Liver (tissue), 9 donors: ENCODE measurements around the gene NUP107. TPM values are rescaled to one million over a fixed set of nuclear protein-coding genes. Genes with fewer than 3 reads are reported as not detected.

Experiments
- DNase-seq: peaks from one replicate; pipeline ENCODE4 v3.0.0-alpha.2; 2017; ENCODE audit warnings: low spot score
- H3K27ac ChIP-seq, 2 donors: one replicate each; pipeline ENCODE4 v1.7.0; 2013; ENCODE audit warnings: inconsistent platforms in 2 of 2, low read length in 2 of 2, control low read depth in 1 of 2, low read depth in 1 of 2, mild to moderate bottlenecking in 1 of 2
- H3K27me3 ChIP-seq, 4 donors: one replicate each; pipeline versions ENCODE4 v1.6.1 to v1.7.0; 2013; ENCODE audit warnings: low read length in 3 of 4, inconsistent platforms in 1 of 4, mild to moderate bottlenecking in 1 of 4, moderate library complexity in 1 of 4; ENCODE audit not compliant: control insufficient read depth in 4 of 4, insufficient read depth in 4 of 4
- H3K36me3 ChIP-seq, 4 donors: one replicate each; pipeline versions ENCODE4 v1.6.1 to v1.7.0; 2013; ENCODE audit warnings: low read length in 3 of 4, mild to moderate bottlenecking in 3 of 4, low read depth in 1 of 4, moderate library complexity in 1 of 4; ENCODE audit not compliant: control insufficient read depth in 4 of 4, insufficient read depth in 3 of 4
- H3K4me1 ChIP-seq, 4 donors: one replicate each; pipeline versions ENCODE4 v1.6.1 to v1.7.0; 2013; ENCODE audit warnings: low read length in 3 of 4, mild to moderate bottlenecking in 3 of 4, moderate library complexity in 1 of 4; ENCODE audit not compliant: control insufficient read depth in 4 of 4, insufficient read depth in 4 of 4
- H3K4me3 ChIP-seq, 3 donors: one replicate each; pipeline versions ENCODE4 v1.6.1 to v1.7.0; 2013; ENCODE audit warnings: low read length in 3 of 3, control low read depth in 1 of 3, low read depth in 1 of 3, mild to moderate bottlenecking in 1 of 3
- H3K9ac ChIP-seq, 2 donors: one replicate each; pipeline ENCODE4 v1.7.0; 2013; ENCODE audit warnings: low read length in 2 of 2, mild to moderate bottlenecking in 2 of 2, moderate library complexity in 2 of 2, control low read depth in 1 of 2, low read depth in 1 of 2
- H3K9me3 ChIP-seq, 4 donors: one replicate each; pipeline versions ENCODE4 v1.6.1 to v1.7.0; 2013; ENCODE audit warnings: low read length in 3 of 4; ENCODE audit not compliant: control insufficient read depth in 4 of 4
- ATF3 ChIP-seq: IDR thresholded peaks from 2 replicates; pipeline ENCODE4 v1.6.1; 2016; ENCODE audit warnings: antibody characterized with exemption
- CTCF ChIP-seq: fragments of 150-350 bp; IDR thresholded peaks from 2 replicates; pipeline ENCODE4 v1.5.1; 2017; ENCODE audit warnings: improper control_type of control experiment, low read depth, low read length; ENCODE audit not compliant: missing input control
- EGR1 ChIP-seq, 2 donors: IDR thresholded peaks; 2 replicates each; pipeline ENCODE4 v1.6.1; 2016 to 2018; ENCODE audit warnings: antibody characterized with exemption in 2 of 2, low read depth in 2 of 2
- FOXA1 ChIP-seq: IDR thresholded peaks from 2 replicates; pipeline ENCODE4 v1.6.1; 2016; ENCODE audit warnings: antibody characterized with exemption
- FOXA2 ChIP-seq: IDR thresholded peaks from 2 replicates; pipeline ENCODE4 v1.6.1; 2016; ENCODE audit warnings: antibody characterized with exemption
- GABPA ChIP-seq, 2 donors: IDR thresholded peaks in 1 of 2; conservative IDR thresholded peaks in 1 of 2; 2 replicates each; pipeline ENCODE4 v1.6.1; 2016; ENCODE audit warnings: antibody characterized with exemption in 2 of 2, mild to moderate bottlenecking in 1 of 2, moderate library complexity in 1 of 2
- HNF4A ChIP-seq, 2 donors: conservative IDR thresholded peaks; 2 replicates each; pipeline ENCODE4 v1.6.1; 2016; ENCODE audit warnings: antibody characterized with exemption in 2 of 2, mild to moderate bottlenecking in 2 of 2
- HNF4G ChIP-seq: IDR thresholded peaks from 2 replicates; pipeline ENCODE4 v1.6.1; 2016; ENCODE audit warnings: antibody characterized with exemption
- JUND ChIP-seq, 2 donors: IDR thresholded peaks; 2 replicates each; pipeline ENCODE4 v1.6.1; 2016; ENCODE audit warnings: antibody characterized with exemption in 2 of 2
- MAX ChIP-seq: IDR thresholded peaks from 2 replicates; pipeline ENCODE4 v1.6.1; 2016; ENCODE audit warnings: antibody characterized with exemption
- NR2F2 ChIP-seq: IDR thresholded peaks from 2 replicates; pipeline ENCODE4 v1.6.1; 2016; ENCODE audit warnings: antibody characterized with exemption
- RAD21 ChIP-seq, 2 donors: IDR thresholded peaks; 2 replicates each; pipeline ENCODE4 v1.6.1; 2016; ENCODE audit warnings: antibody characterized with exemption in 2 of 2, mild to moderate bottlenecking in 2 of 2
- RXRA ChIP-seq, 2 donors: IDR thresholded peaks; 2 replicates each; pipeline ENCODE4 v1.6.1; 2017 to 2018; ENCODE audit warnings: antibody characterized with exemption in 2 of 2, mild to moderate bottlenecking in 1 of 2
- SP1 ChIP-seq: IDR thresholded peaks from 2 replicates; pipeline ENCODE4 v1.6.1; 2018; ENCODE audit warnings: antibody characterized with exemption, mild to moderate bottlenecking
- TAF1 ChIP-seq: conservative IDR thresholded peaks from 2 replicates; pipeline ENCODE4 v1.6.1; 2016; ENCODE audit warnings: antibody characterized with exemption, mild to moderate bottlenecking
- YY1 ChIP-seq: IDR thresholded peaks from 2 replicates; pipeline ENCODE4 v1.6.1; 2016; ENCODE audit warnings: antibody characterized with exemption, mild to moderate bottlenecking
- WGBS: extraction: QIAGEN DNeasy Blood & Tissue Kit; methylation state at CpG from one replicate; pipeline ENCODE4 v1.1.7; 2013; 5-methylcytosine and 5-hydroxymethylcytosine counted together
- polyA plus RNA-seq, 2 donors: library from polyadenylated mRNA; stranded (reverse) in 1 of 2; unstranded in 1 of 2; fragments of 200-250 nt in 1 of 2; fragments of >200 nt in 1 of 2; fragmentation: Nextera tagmentation in 1 of 2; extraction: Ambion mirVana in 1 of 2; gene quantifications; one replicate each; pipeline versions ENCODE4 v1.2.1 to v1.2.3, GENCODE V29; 2013 to 2015
- total RNA-seq, 2 donors: library from RNA; depleted of rRNA; stranded (reverse); fragments of >200 nt; gene quantifications; one replicate each; pipeline ENCODE4 v1.2.3, GENCODE V29; 2014
- TF ChIP-seq, protein P1 (sequence below): IDR thresholded peaks from 2 replicates; pipeline ENCODE4 v1.6.1; 2016; ENCODE audit warnings: antibody characterized with exemption, mild to moderate bottlenecking
- TF ChIP-seq, protein P2 (sequence below): IDR thresholded peaks from 2 replicates; pipeline ENCODE4 v1.6.1; 2016; ENCODE audit warnings: antibody characterized with exemption
- donor health status: healthy.
- donor health status: healthy.
- donor health status: healthy.
- donor health status: healthy.
- donor health status: healthy.

The NUP107 gene
- total and polyA plus RNA-seq, 4 donors = 6.3 to 38.3 (median 16.2) TPM

DNA sequence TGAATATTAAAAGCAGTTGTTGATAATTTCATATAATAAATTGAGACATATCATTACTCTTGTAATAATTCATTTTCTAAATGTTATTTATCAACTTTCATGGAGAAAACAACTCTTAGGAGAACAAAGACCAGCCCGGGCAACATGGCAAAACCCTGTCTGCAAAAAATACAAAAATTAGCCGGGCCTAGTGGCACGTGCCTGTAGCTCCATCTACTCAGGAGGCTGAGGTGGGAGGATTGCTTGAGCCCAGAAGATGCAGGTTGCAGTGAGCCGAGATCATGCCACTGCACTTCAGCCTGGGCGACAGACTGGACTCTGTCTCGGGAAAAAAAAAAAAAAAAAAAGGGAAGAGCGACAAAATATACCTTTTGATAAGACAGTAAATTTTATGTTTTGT lies 80.4 kb downstream of the NUP107 start:
- no peak for DNase-seq
- WGBS = 97% methylated on average over 7 of the region's 7 CpGs
- no peaks in the 10 kb centered on the region for H3K4me1 ChIP-seq
- peaks cover 0 to 15% (median 5%) of the 10 kb centered on the region in 4 donors for H3K36me3 ChIP-seq
- H3K9me3 ChIP-seq = no peaks in the 10 kb centered on the region
- no peak overlapping the region for H3K4me3 ChIP-seq
- no peak overlapping the region for H3K27ac ChIP-seq
- no peaks in the 10 kb centered on the region for H3K27me3 ChIP-seq
- H3K9ac ChIP-seq = no peak overlapping the region
- TF ChIP-seq HNF4G (no peak), FOXA2 (no peak), SP1 (no peak), EGR1 (IDR thresholded peaks at IDR 0.05; ENCODE audit: low read depth in 2 of 2) (no peak), RXRA (IDR thresholded peaks at IDR 0.05) (no peak), HNF4A (conservative IDR thresholded peaks at IDR 0.05) (no peak), YY1 (no peak), MAX (no peak), RAD21 (IDR thresholded peaks at IDR 0.05) (no peak), JUND (IDR thresholded peaks at IDR 0.05) (no peak), NR2F2 (no peak), TAF1 (no peak), CTCF (no peak), ATF3 (no peak), FOXA1 (no peak), GABPA (IDR thresholded peaks at IDR 0.05 in 1 of 2, conservative IDR thresholded peaks at IDR 0.05 in 1 of 2) (no peak)
- TF ChIP-seq, protein P1, sequence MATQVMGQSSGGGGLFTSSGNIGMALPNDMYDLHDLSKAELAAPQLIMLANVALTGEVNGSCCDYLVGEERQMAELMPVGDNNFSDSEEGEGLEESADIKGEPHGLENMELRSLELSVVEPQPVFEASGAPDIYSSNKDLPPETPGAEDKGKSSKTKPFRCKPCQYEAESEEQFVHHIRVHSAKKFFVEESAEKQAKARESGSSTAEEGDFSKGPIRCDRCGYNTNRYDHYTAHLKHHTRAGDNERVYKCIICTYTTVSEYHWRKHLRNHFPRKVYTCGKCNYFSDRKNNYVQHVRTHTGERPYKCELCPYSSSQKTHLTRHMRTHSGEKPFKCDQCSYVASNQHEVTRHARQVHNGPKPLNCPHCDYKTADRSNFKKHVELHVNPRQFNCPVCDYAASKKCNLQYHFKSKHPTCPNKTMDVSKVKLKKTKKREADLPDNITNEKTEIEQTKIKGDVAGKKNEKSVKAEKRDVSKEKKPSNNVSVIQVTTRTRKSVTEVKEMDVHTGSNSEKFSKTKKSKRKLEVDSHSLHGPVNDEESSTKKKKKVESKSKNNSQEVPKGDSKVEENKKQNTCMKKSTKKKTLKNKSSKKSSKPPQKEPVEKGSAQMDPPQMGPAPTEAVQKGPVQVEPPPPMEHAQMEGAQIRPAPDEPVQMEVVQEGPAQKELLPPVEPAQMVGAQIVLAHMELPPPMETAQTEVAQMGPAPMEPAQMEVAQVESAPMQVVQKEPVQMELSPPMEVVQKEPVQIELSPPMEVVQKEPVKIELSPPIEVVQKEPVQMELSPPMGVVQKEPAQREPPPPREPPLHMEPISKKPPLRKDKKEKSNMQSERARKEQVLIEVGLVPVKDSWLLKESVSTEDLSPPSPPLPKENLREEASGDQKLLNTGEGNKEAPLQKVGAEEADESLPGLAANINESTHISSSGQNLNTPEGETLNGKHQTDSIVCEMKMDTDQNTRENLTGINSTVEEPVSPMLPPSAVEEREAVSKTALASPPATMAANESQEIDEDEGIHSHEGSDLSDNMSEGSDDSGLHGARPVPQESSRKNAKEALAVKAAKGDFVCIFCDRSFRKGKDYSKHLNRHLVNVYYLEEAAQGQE = no peak

DNA sequence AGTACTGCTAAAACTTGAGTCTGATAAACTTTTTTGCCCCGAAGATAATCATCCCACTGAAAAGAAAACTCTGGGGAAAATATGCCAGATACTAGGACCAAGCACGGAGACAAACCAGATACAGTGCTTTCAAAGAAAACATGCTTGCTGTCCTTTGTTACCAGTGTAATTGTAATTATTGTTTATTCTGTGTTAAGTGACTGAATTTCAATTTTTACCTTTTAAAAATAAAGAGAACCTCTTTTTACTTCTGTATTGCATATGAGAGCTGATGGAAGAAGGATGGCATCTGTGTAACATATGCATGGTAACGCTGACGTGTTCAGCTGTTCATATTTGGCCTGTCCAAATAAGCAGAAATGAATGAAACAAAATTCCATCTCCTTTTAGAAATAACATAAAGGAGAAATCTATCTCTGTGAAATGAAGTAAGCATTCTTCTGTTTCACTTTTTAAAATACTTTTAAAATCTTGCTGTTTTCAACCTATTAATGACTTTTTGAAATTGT lies 81.7 kb downstream of the NUP107 start:
- Histone ChIP-seq H3K9me3 (no peaks in the 10 kb centered on the region), H3K27ac (no peak overlapping the region), H3K36me3 (peaks cover 0 to 11% (median 3%) of the 10 kb centered on the region in 4 donors), H3K4me1 (no peaks in the 10 kb centered on the region), H3K27me3 (no peaks in the 10 kb centered on the region), H3K9ac (no peak overlapping the region), H3K4me3 (no peak overlapping the region)
- 95% methylated on average over 4 of the region's 4 CpGs for WGBS
- no peak for DNase-seq
- no peak for TF ChIP-seq NR2F2
- no peak for TF ChIP-seq YY1
- TF ChIP-seq FOXA1 = no peak
- TF ChIP-seq ATF3 = no peak
- TF ChIP-seq TAF1 = no peak
- TF ChIP-seq, protein P1 = no peak
- no peak for TF ChIP-seq MAX
- TF ChIP-seq JUND (IDR thresholded peaks at IDR 0.05) = no peak
- no peak for TF ChIP-seq HNF4A (conservative IDR thresholded peaks at IDR 0.05)
- TF ChIP-seq, protein P2, sequence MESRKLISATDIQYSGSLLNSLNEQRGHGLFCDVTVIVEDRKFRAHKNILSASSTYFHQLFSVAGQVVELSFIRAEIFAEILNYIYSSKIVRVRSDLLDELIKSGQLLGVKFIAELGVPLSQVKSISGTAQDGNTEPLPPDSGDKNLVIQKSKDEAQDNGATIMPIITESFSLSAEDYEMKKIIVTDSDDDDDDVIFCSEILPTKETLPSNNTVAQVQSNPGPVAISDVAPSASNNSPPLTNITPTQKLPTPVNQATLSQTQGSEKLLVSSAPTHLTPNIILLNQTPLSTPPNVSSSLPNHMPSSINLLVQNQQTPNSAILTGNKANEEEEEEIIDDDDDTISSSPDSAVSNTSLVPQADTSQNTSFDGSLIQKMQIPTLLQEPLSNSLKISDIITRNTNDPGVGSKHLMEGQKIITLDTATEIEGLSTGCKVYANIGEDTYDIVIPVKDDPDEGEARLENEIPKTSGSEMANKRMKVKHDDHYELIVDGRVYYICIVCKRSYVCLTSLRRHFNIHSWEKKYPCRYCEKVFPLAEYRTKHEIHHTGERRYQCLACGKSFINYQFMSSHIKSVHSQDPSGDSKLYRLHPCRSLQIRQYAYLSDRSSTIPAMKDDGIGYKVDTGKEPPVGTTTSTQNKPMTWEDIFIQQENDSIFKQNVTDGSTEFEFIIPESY = no peak
- TF ChIP-seq RAD21 (IDR thresholded peaks at IDR 0.05) = no peak
- no peak for TF ChIP-seq FOXA2
- TF ChIP-seq EGR1 (IDR thresholded peaks at IDR 0.05; ENCODE audit: low read depth in 2 of 2) = no peak
- TF ChIP-seq GABPA (IDR thresholded peaks at IDR 0.05 in 1 of 2, conservative IDR thresholded peaks at IDR 0.05 in 1 of 2) = no peak
- TF ChIP-seq SP1 = no peak
- TF ChIP-seq RXRA (IDR thresholded peaks at IDR 0.05) = no peak
